ENCODE data around the gene QSOX2.
"Not testable (repeated sequence)": the region's sequence is repeated elsewhere in the genome, so short reads cannot be mapped to it uniquely, and the experiment has no call there.

QSOX2 gene

DNA sequence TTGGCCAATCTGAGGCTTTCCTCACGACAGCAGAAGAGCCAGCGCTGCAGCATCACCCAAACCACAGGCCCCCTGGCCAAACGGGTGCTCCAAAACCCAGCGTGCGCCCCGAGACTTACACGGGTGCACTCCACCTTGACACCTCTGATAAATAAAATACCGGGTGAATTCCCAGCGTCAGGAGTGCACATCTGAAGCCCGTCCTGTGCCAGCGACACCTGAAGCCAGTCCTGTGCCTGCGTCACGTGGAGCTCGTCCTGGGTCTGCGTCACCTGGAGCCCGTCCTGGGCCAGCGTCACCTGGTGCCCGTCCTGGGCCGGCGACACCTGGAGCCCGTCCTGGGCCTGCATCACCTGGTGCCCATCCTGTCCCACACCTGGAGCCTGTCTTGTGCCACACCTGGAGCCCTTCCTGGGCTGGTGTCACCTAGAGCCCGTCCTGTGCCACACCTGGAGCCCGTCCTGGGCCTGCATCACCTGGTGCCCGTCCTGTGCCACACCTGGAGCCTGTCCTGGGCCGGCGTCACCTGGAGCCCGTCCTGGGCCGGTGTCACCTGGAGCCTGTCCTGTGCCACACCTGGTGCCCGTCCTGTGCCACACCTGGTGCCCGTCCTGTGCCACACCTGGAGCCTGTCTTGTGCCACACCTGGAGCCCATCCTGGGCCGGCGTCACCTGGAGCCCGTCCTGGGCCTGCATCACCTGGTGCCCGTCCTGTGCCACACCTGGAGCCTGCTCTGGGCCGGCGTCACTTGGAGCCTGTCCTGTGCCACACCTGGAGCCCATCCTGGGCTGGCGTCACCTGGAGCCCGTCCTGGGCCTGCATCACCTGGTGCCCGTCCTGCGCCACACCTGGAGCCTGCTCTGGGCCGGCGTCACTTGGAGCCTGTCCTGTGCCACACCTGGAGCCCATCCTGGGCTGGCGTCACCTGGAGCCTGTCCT lies 8.9 kb downstream of the QSOX2 start:
- H3K4me1 ChIP-seq (ENCODE audit: control insufficient read depth, insufficient read depth, low read length); POLR2A ChIA-PET; H3K27ac ChIP-seq (ENCODE audit: extremely low read depth, low read depth, low read length); H3K4me3 ChIP-seq (ENCODE audit: low read depth, low read length); H3K9me3 ChIP-seq (ENCODE audit: control insufficient read depth, insufficient read depth, low read depth, low read length): not testable (repeated sequence)
- peak; percentile 48; the same call in 1 of the 2 replicates for TF ChIP-seq ZEB2 (tag by site-specific recombination; IDR thresholded peaks at IDR 0.05)
- H3K36me3 ChIP-seq (ENCODE audit: control insufficient read depth in 2 of 2, insufficient read depth in 1 of 2, low read length in 2 of 2) = peaks cover 0 to 51% of the 10 kb centered on the region in 2 experiments; a peak in 1 of 3 replicates
- CTCF ChIA-PET = interaction anchor here (1.4 kb wide), 1 partner anchor 49 kb away, joined by 3 read pairs; no protein-coding TSS in a partner anchor

DNA sequence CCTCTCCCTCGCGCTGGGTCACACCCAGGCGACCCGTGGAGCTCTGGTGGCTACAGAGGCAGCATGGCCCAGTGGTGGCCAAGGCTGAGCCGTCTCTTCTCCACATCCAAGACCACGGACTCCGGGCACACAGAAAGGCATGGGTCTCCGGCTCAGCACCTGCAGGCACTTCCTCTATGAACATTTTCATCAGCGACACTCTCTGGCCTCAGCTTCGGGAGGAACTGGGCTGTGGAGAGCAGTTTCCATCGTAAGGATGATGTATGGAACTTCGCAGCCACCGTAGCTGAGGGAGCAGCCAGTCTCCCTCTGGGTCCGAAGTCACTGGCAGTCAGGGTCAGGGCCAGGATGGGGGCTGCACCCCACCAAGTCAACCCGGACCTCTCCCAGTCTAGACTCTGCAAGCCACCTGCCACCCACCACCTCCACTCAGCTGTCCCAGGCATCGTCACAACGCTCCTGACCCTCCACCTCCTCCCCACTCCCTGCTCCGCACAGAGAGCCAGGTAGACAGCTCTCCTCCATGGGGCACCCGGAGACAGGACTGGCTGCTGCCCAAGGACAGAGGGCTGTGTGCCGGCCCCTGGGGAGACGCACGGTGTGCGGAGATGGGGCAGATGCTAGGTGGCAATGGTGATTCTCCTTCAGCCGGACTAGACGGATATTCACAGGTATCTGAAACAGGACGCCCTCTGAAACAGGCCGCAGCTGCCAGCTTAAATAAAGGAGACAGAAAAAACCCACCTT lies 9.7 kb downstream of the QSOX2 start:
- no peaks in the 10 kb centered on the region for H3K4me1 ChIP-seq (ENCODE audit: control insufficient read depth, insufficient read depth, low read length)
- CTCF ChIA-PET = interaction anchor here (0.9 to 1.4 kb wide), 3 partner anchors 9 to 48 kb away, joined by 3 to 6 read pairs (median 5); no protein-coding TSS in a partner anchor
- H3K36me3 ChIP-seq (ENCODE audit: control insufficient read depth in 2 of 2, insufficient read depth in 1 of 2, low read length in 2 of 2) = peaks cover 0 to 52% of the 10 kb centered on the region in 2 experiments; a peak in 1 of 3 replicates

DNA sequence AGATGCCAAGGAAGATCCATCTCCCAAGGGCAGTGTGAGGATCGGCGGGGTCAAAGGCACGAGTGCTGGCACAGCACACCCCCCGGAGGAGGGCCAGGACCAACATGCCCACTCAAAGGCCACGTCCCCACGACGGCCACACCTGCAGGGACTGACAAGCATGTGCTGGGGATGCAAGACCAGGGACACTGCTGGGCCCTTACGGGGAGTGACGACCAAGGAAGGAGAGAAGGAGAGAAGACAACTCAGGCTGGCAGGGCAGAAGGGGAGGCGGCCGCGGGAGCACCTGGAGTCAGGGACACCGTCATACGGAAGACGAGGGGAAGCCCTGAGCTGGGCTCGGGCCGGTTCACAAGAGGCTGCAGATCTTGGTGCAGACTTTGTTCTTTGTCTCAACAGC lies 10.4 kb downstream of the QSOX2 start:
- Histone ChIP-seq H3K27ac (ENCODE audit: extremely low read depth, low read depth, low read length) (no peak overlapping the region), H3K4me3 (ENCODE audit: low read depth, low read length) (no peak overlapping the region), H3K4me1 (ENCODE audit: control insufficient read depth, insufficient read depth, low read length) (no peaks in the 10 kb centered on the region), H3K36me3 (ENCODE audit: control insufficient read depth in 2 of 2, insufficient read depth in 1 of 2, low read length in 2 of 2) (peaks cover 0 to 52% of the 10 kb centered on the region in 2 experiments; a peak in 1 of 3 replicates), H3K9me3 (ENCODE audit: control insufficient read depth, insufficient read depth, low read depth, low read length) (no peaks in the 10 kb centered on the region)
- TF ChIP-seq ZNF426 (tag by site-specific recombination; IDR thresholded peaks at IDR 0.05) = no peak
- TF ChIP-seq, protein P1, sequence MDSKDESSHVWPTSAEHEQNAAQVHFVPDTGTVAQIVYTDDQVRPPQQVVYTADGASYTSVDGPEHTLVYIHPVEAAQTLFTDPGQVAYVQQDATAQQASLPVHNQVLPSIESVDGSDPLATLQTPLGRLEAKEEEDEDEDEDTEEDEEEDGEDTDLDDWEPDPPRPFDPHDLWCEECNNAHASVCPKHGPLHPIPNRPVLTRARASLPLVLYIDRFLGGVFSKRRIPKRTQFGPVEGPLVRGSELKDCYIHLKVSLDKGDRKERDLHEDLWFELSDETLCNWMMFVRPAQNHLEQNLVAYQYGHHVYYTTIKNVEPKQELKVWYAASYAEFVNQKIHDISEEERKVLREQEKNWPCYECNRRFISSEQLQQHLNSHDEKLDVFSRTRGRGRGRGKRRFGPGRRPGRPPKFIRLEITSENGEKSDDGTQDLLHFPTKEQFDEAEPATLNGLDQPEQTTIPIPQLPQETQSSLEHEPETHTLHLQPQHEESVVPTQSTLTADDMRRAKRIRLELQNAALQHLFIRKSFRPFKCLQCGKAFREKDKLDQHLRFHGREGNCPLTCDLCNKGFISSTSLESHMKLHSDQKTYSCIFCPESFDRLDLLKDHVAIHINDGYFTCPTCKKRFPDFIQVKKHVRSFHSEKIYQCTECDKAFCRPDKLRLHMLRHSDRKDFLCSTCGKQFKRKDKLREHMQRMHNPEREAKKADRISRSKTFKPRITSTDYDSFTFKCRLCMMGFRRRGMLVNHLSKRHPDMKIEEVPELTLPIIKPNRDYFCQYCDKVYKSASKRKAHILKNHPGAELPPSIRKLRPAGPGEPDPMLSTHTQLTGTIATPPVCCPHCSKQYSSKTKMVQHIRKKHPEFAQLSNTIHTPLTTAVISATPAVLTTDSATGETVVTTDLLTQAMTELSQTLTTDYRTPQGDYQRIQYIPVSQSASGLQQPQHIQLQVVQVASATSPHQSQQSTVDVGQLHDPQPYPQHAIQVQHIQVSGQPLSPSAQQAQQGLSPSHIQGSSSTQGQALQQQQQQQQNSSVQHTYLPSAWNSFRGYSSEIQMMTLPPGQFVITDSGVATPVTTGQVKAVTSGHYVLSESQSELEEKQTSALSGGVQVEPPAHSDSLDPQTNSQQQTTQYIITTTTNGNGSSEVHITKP (tag by site-specific recombination; IDR thresholded peaks at IDR 0.05) = no peak
- TF ChIP-seq ZNF423 (tag by site-specific recombination; IDR thresholded peaks at IDR 0.05) = no peak
- ChIA-PET CTCF (interaction anchor here (0.9 to 1.4 kb wide), 4 partner anchors 8 to 48 kb away, joined by 3 to 6 read pairs (median 4); no protein-coding TSS in a partner anchor), POLR2A (no interaction called here)

More for the DNA sequence above, 9.7 kb downstream of the QSOX2 start:
- Histone ChIP-seq H3K4me3 (ENCODE audit: low read depth, low read length) (no peak overlapping the region), H3K27ac (ENCODE audit: extremely low read depth, low read depth, low read length) (no peak overlapping the region), H3K9me3 (ENCODE audit: control insufficient read depth, insufficient read depth, low read depth, low read length) (no peaks in the 10 kb centered on the region)
- TF ChIP-seq ZNF600 (tag by site-specific recombination; IDR thresholded peaks at IDR 0.05) (0 out of 2 replicates have a peak, but pooled peaks have one; percentile 38), GLIS1 (tag by site-specific recombination; IDR thresholded peaks at IDR 0.05) (no peak)
- POLR2A ChIA-PET = no interaction called here

DNA sequence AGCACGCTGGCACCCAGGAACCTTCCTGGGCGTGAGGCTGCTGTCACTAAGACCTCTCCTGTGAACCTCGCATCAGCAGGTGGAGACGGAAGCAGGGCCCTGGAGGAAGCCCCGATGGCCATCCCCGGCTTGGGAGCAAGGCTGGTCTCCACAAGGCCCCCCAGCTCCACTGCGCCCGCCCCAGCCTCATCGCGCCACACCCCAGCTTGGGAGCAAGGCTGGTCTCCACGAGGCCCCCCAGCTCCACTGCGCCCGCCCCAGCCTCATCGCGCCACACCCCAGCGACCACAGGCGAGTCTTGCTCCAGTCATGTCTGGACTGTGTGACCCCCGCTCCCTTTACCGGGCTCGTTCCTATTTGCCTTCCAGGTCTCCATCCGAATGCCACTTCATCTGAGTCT lies 11.0 kb downstream of the QSOX2 start:
- Histone ChIP-seq H3K9me3 (ENCODE audit: control insufficient read depth, insufficient read depth, low read depth, low read length) (no peaks in the 10 kb centered on the region), H3K27ac (ENCODE audit: extremely low read depth, low read depth, low read length) (no peak overlapping the region), H3K36me3 (ENCODE audit: control insufficient read depth in 2 of 2, insufficient read depth in 1 of 2, low read length in 2 of 2) (peaks cover 0 to 52% of the 10 kb centered on the region in 2 experiments; a peak in 1 of 3 replicates), H3K4me1 (ENCODE audit: control insufficient read depth, insufficient read depth, low read length) (no peaks in the 10 kb centered on the region), H3K4me3 (ENCODE audit: low read depth, low read length) (no peak overlapping the region)
- ChIA-PET POLR2A (interaction anchor here (0.9 kb wide), 1 partner anchor 16 kb away, joined by 3 read pairs; no protein-coding TSS in a partner anchor), CTCF (interaction anchor here (1.0 to 1.3 kb wide), 3 partner anchors 9 to 49 kb away, joined by 3 to 4 read pairs (median 4); no protein-coding TSS in a partner anchor)
- TF ChIP-seq ZNF423 (tag by site-specific recombination; IDR thresholded peaks at IDR 0.05) (no peak), SCRT1 (tag by site-specific recombination; IDR thresholded peaks at IDR 0.05; ENCODE audit: borderline replicate concordance) (no peak), ZNF274 (IDR thresholded peaks at IDR 0.05; ENCODE audit: low read length) (no peak), ZNF274 (tag by site-specific recombination; IDR thresholded peaks at IDR 0.05; ENCODE audit: borderline replicate concordance) (no peak), ZNF174 (tag by site-specific recombination; IDR thresholded peaks at IDR 0.05) (no peak)
- TF ChIP-seq, protein P2, sequence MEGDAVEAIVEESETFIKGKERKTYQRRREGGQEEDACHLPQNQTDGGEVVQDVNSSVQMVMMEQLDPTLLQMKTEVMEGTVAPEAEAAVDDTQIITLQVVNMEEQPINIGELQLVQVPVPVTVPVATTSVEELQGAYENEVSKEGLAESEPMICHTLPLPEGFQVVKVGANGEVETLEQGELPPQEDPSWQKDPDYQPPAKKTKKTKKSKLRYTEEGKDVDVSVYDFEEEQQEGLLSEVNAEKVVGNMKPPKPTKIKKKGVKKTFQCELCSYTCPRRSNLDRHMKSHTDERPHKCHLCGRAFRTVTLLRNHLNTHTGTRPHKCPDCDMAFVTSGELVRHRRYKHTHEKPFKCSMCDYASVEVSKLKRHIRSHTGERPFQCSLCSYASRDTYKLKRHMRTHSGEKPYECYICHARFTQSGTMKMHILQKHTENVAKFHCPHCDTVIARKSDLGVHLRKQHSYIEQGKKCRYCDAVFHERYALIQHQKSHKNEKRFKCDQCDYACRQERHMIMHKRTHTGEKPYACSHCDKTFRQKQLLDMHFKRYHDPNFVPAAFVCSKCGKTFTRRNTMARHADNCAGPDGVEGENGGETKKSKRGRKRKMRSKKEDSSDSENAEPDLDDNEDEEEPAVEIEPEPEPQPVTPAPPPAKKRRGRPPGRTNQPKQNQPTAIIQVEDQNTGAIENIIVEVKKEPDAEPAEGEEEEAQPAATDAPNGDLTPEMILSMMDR (tag by site-specific recombination; IDR thresholded peaks at IDR 0.05) = no peak
- TF ChIP-seq, protein P3, sequence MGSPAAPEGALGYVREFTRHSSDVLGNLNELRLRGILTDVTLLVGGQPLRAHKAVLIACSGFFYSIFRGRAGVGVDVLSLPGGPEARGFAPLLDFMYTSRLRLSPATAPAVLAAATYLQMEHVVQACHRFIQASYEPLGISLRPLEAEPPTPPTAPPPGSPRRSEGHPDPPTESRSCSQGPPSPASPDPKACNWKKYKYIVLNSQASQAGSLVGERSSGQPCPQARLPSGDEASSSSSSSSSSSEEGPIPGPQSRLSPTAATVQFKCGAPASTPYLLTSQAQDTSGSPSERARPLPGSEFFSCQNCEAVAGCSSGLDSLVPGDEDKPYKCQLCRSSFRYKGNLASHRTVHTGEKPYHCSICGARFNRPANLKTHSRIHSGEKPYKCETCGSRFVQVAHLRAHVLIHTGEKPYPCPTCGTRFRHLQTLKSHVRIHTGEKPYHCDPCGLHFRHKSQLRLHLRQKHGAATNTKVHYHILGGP (tag by site-specific recombination; IDR thresholded peaks at IDR 0.05) = no peak
- TF ChIP-seq, protein P4, sequence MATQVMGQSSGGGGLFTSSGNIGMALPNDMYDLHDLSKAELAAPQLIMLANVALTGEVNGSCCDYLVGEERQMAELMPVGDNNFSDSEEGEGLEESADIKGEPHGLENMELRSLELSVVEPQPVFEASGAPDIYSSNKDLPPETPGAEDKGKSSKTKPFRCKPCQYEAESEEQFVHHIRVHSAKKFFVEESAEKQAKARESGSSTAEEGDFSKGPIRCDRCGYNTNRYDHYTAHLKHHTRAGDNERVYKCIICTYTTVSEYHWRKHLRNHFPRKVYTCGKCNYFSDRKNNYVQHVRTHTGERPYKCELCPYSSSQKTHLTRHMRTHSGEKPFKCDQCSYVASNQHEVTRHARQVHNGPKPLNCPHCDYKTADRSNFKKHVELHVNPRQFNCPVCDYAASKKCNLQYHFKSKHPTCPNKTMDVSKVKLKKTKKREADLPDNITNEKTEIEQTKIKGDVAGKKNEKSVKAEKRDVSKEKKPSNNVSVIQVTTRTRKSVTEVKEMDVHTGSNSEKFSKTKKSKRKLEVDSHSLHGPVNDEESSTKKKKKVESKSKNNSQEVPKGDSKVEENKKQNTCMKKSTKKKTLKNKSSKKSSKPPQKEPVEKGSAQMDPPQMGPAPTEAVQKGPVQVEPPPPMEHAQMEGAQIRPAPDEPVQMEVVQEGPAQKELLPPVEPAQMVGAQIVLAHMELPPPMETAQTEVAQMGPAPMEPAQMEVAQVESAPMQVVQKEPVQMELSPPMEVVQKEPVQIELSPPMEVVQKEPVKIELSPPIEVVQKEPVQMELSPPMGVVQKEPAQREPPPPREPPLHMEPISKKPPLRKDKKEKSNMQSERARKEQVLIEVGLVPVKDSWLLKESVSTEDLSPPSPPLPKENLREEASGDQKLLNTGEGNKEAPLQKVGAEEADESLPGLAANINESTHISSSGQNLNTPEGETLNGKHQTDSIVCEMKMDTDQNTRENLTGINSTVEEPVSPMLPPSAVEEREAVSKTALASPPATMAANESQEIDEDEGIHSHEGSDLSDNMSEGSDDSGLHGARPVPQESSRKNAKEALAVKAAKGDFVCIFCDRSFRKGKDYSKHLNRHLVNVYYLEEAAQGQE (tag by site-specific recombination; IDR thresholded peaks at IDR 0.05) = no peak

Data from HEK293 (cell line).